AG09309 (cell line): ENCODE results near the gene POFUT1.

Source experiments
- DNase-seq: peaks from one replicate; pipeline ENCODE4 v3.0.0-alpha.2; 2010; ENCODE audit warnings: low read depth
- H3K4me3 ChIP-seq: 2 replicates; pipeline ENCODE4 v1.5.1; 2011; ENCODE audit warnings: mild to moderate bottlenecking, low read depth, low read length, moderate library complexity; ENCODE audit not compliant: control insufficient read depth
- TF ChIP-seq, protein P1 (sequence below): IDR thresholded peaks from 2 replicates; pipeline ENCODE4 v1.5.1; 2011; ENCODE audit warnings: mild to moderate bottlenecking, low read depth, low read length, inconsistent platforms; ENCODE audit not compliant: insufficient read depth, control insufficient read depth; ENCODE audit errors: missing control alignments

Gene POFUT1

GRCh38 chr20:32218156-32218900 lies 10.6 kb downstream of the POFUT1 start:
- TF ChIP-seq, protein P1, sequence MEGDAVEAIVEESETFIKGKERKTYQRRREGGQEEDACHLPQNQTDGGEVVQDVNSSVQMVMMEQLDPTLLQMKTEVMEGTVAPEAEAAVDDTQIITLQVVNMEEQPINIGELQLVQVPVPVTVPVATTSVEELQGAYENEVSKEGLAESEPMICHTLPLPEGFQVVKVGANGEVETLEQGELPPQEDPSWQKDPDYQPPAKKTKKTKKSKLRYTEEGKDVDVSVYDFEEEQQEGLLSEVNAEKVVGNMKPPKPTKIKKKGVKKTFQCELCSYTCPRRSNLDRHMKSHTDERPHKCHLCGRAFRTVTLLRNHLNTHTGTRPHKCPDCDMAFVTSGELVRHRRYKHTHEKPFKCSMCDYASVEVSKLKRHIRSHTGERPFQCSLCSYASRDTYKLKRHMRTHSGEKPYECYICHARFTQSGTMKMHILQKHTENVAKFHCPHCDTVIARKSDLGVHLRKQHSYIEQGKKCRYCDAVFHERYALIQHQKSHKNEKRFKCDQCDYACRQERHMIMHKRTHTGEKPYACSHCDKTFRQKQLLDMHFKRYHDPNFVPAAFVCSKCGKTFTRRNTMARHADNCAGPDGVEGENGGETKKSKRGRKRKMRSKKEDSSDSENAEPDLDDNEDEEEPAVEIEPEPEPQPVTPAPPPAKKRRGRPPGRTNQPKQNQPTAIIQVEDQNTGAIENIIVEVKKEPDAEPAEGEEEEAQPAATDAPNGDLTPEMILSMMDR: no peak
- no peak for DNase-seq
- H3K4me3 ChIP-seq: no peak overlapping the region

GRCh38 chr20:32224463-32224862 lies 16.8 kb downstream of the POFUT1 start:
- no peak overlapping the region for H3K4me3 ChIP-seq
- TF ChIP-seq, protein P1: no peak
- DNase-seq: no peak

DNA sequence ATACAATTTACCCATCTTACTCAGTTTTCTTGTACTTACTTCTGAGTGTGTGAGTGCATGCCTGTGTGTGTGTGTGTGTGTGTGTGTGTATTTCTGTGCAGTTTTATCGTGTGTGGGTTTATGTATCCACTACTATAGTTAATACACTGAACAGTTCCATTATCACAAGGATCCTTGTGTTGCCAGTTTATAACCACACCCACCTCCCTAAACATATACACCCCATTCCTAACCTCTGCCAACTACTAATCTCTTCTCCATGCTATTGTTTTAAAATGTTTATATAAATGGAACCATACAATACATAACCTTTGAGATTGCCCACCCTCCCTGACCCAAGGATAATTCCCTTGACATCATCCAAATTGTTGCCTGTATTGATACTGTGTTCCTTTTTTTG lies 18.7 kb downstream of the POFUT1 start:
- TF ChIP-seq, protein P1: no peak
- no peak for DNase-seq
- H3K4me3 ChIP-seq: no peak overlapping the region

GRCh38 chr20:32227306-32227705 lies 19.6 kb downstream of the POFUT1 start:
- TF ChIP-seq, protein P1: no peak
- H3K4me3 ChIP-seq: no peak overlapping the region
- DNase-seq: no peak

DNA sequence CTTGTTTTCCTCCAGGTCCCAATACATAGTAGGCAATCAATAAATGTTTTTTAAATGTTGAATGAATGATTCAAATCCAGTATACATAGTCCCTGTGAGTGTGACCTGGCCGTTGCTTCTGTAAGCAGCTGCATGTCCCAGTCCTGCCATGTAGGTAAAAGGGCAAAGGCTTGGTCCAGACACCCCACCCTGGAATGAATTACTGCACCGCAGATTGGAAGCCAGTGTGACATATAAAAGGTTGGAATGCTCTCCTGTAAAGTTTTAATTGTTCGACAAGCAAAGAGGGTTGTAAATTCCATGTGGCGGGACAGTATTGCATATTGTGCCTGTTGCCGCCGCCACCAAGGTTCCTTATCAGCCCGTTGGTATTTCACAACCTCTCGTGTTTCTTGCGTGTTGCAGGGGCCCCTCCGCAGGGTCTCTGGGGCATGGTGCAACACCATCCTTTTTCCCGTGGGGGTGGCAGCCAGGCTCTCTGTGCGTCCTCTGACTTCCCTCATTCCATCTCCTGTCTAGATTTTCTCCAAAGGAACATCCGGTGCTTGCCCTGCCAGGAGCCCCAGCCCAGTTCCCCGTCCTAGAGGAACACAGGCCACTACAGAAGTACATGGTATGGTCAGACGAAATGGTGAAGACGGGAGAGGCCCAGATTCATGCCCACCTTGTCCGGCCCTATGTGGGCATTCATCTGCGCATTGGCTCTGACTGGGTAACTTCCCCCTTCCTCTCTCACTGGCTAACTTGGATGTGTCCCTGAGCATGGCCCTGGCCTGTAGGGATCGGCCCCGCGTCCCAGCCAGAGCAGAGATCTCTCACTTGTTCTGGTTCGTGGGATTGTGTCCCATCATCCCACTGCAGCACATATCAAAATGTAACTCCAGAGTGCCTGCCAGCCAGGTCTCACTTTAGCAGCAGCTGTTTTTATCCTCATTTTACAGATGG lies 20.3 kb downstream of the POFUT1 start:
- H3K4me3 ChIP-seq: no peak overlapping the region
- peak; percentile 23 for DNase-seq
- TF ChIP-seq, protein P1: no peak

DNA sequence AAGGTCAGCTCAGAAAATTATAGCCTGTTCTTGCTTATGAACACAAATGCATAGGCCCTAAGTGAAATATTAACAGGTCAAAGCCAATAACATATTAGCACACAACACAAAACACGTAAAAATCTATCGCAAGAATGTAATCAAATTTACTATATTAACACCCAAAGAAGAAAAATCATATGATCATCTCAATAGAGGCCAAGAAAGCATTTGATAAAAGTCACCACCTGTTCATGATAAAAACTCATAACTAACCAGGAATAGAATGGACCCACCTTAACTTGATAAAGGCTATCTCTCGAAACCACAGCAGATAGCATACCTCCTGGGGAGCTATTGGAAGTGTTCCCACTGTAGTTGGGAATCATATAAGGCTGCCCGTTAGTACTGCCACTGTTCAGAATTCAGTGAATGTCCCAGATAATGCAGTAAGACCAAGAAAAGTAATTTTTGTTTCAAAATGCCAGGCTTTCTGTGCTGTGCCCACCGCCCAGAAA lies 21.6 kb downstream of the POFUT1 start:
- TF ChIP-seq, protein P1: no peak
- no peak for DNase-seq
- H3K4me3 ChIP-seq: no peak overlapping the region
